K562 (cell line): ENCODE data around the gene AAK1. TPM values are rescaled to one million over a fixed set of nuclear protein-coding genes. Genes with fewer than 3 reads are reported as not detected.

Experiments
- ATAC-seq: fragments of 200-7000 bp; cut with Tn5 transposase; 3 replicates; pipeline ENCODE4 v1.9.1; 2020; ENCODE audit warnings: moderate library complexity
- BruUV-seq: library from RNA; stranded (reverse); fragments of 400-500 nt; replicated peaks from 2 replicates; lab custom pipeline; 2021; lab: Mats Ljungman, UMichigan
- CTCF ChIA-PET: fragments of 300-600 bp; formaldehyde crosslinking; extraction: SDS; loops from one replicate; lab custom pipeline; 2021; ENCODE audit warnings: low intra/inter-chr PET ratio; lab: Yijun Ruan, JAX
- POLR2A ChIA-PET: fragments of 300-600, 350-650 bp; sonication (Branson Sonifier 250); formaldehyde crosslinking; extraction: SDS; loops from one replicate; lab custom pipeline; 2021; ENCODE audit warnings: antibody characterized with exemption, inconsistent platforms; lab: Yijun Ruan, JAX
- DNase-seq, 4 experiments: peaks; one replicate each; pipeline versions ENCODE4 v3.0.0 to v3.0.0-alpha.2; 2011 to 2018; ENCODE audit warnings: low spot score in 3 of 4, mixed read lengths in 3 of 4; ENCODE audit errors: extremely low read depth in 1 of 4
- FAIRE-seq: peaks from 2 replicates; lab custom pipeline; 2011; peaks lifted over from hg19 to GRCh38; lab: Jason Lieb, UNC
- H2AFZ ChIP-seq: 2 replicates; pipeline ENCODE4 v1.6.0; 2011; ENCODE audit warnings: low read depth, low read length, control low read depth, inconsistent platforms
- H3K27ac ChIP-seq: fragments of 200-600 bp; 3 replicates; pipeline ENCODE4 v1.8.0; 2011; ENCODE audit warnings: low read depth, mild to moderate bottlenecking, control low read depth, inconsistent platforms, low read length, moderate library complexity, mixed read lengths; ENCODE audit errors: extremely low read depth
- H3K27me3 ChIP-seq, 2 experiments: fragments of 300-600 bp in 1 of 2; 2 replicates in 1 of 2; 3 replicates in 1 of 2; pipeline versions ENCODE4 v1.6.0 to v1.8.0; 2011; ENCODE audit warnings: inconsistent platforms in 2 of 2, low read length in 2 of 2, mild to moderate bottlenecking in 1 of 2, mixed read lengths in 1 of 2, moderate library complexity in 1 of 2; ENCODE audit not compliant: control insufficient read depth in 2 of 2, insufficient read depth in 2 of 2
- H3K36me3 ChIP-seq: fragments of 300-600 bp; 3 replicates; pipeline ENCODE4 v1.8.0; 2011; ENCODE audit warnings: mild to moderate bottlenecking, low read length, inconsistent platforms; ENCODE audit not compliant: control insufficient read depth, insufficient read depth
- H3K4me1 ChIP-seq, 2 experiments: fragments of 200-600 bp in 1 of 2; replicated peaks in 1 of 2; 2 replicates in 1 of 2; 3 replicates in 1 of 2; pipeline versions ENCODE4 v1.5.1 to v1.8.0; 2011; ENCODE audit warnings: inconsistent platforms in 2 of 2, low read length in 2 of 2, mild to moderate bottlenecking in 1 of 2, mixed read lengths in 1 of 2, moderate library complexity in 1 of 2; ENCODE audit not compliant: control insufficient read depth in 2 of 2, insufficient read depth in 2 of 2
- H3K4me2 ChIP-seq: 2 replicates; pipeline ENCODE4 v1.6.1; 2011; ENCODE audit warnings: low read length, control low read depth, inconsistent platforms, mixed read lengths; ENCODE audit not compliant: insufficient read depth
- H3K4me3 ChIP-seq: fragments of 200-600 bp; sonication (generic), shearing (Covaris generic); 2 replicates; pipeline ENCODE4 v1.5.1; 2016; ENCODE audit warnings: control low read depth, inconsistent platforms
- H3K79me2 ChIP-seq: fragments of 200-600 bp; 3 replicates; pipeline ENCODE4 v1.8.0; 2011; ENCODE audit warnings: low read length, inconsistent platforms; ENCODE audit not compliant: control insufficient read depth, insufficient read depth
- H3K9ac ChIP-seq, 2 experiments: 2 replicates each; pipeline versions ENCODE4 v1.6.0 to v1.6.1; 2011; ENCODE audit warnings: low read depth in 2 of 2, low read length in 2 of 2, control low read depth in 1 of 2, inconsistent platforms in 1 of 2, mild to moderate bottlenecking in 1 of 2, mixed read lengths in 1 of 2; ENCODE audit not compliant: insufficient read depth in 1 of 2
- H3K9me1 ChIP-seq: one replicate; pipeline ENCODE4 v1.6.0; 2011; ENCODE audit warnings: inconsistent platforms, mild to moderate bottlenecking, low read length, moderate library complexity; ENCODE audit not compliant: control insufficient read depth, insufficient read depth
- H3K9me3 ChIP-seq: replicated peaks from 2 replicates; pipeline ENCODE4 v1.5.1; 2011; ENCODE audit warnings: low read depth, low read length, inconsistent platforms; ENCODE audit not compliant: control insufficient read depth, insufficient read depth
- H4K20me1 ChIP-seq: replicated peaks from 2 replicates; pipeline ENCODE4 v1.6.1; 2011; ENCODE audit warnings: low read length, inconsistent platforms, mixed read lengths; ENCODE audit not compliant: control insufficient read depth, insufficient read depth
- CBFB ChIP-seq: sonication (generic); formaldehyde crosslinking; IDR thresholded peaks from 2 replicates; pipeline ENCODE4 v1.4.0; 2020; ENCODE audit warnings: mild to moderate bottlenecking, missing genetic modification reagents
- JUND ChIP-seq, 2 experiments: IDR thresholded peaks; 2 replicates in 1 of 2; 3 replicates in 1 of 2; pipeline ENCODE4 v1.6.1; 2011; ENCODE audit warnings: borderline replicate concordance in 2 of 2, low read depth in 2 of 2, low read length in 2 of 2, improper control_type of control experiment in 1 of 2, missing biosample characterization in 1 of 2, missing genetic modification characterization in 1 of 2, missing genetic modification reagents in 1 of 2
- MAZ ChIP-seq, 2 experiments: fragments of 450-650 bp in 1 of 2; sonication (generic) in 1 of 2; formaldehyde crosslinking; IDR thresholded peaks in 1 of 2; conservative IDR thresholded peaks in 1 of 2; 2 replicates each; pipeline versions ENCODE4 v1.4.0 to v1.5.0; 2020; ENCODE audit warnings: mild to moderate bottlenecking in 1 of 2, missing genetic modification reagents in 1 of 2
- RAD21 ChIP-seq, 2 experiments: fragments of 250-450 bp in 1 of 2; fragments of 450-650 bp in 1 of 2; sonication (Bioruptor Pico) in 1 of 2; formaldehyde crosslinking in 1 of 2; IDR thresholded peaks in 1 of 2; conservative IDR thresholded peaks in 1 of 2; 2 replicates each; pipeline versions ENCODE4 v1.4.0 to v1.8.0; 2020 to 2022; ENCODE audit warnings: mild to moderate bottlenecking in 2 of 2, moderate library complexity in 1 of 2
- RB1 ChIP-seq: fragments of 450-650 bp; IDR thresholded peaks from 2 replicates; pipeline ENCODE4 v1.6.1; 2017; ENCODE audit warnings: low read depth, mild to moderate bottlenecking
- WGBS: fragments of 100-300 bp; shearing (Covaris generic); methylation state at CpG from one replicate; pipeline ENCODE4 v1.1.6; 2016; ENCODE audit warnings: low coverage, mixed read lengths; ENCODE audit not compliant: insufficient coverage; ENCODE audit errors: missing lambda C conversion rate; 5-methylcytosine and 5-hydroxymethylcytosine counted together
- in situ Hi-C: fragments of 300-500 bp; cut with MboI; formaldehyde crosslinking; loops from 4 replicates; pipeline ENCODE4 v1.15.0; 2018; ENCODE audit warnings: inconsistent platforms, mixed read lengths
- intact Hi-C: fragments of 100-400 bp; cut with micrococcal nuclease; formaldehyde crosslinking; loops from 2 replicates; pipeline ENCODE4 v1.14.2; 2022
- polyA plus RNA-seq, 8 experiments: library from polyadenylated mRNA; depleted of rRNA in 4 of 8; stranded (reverse) in 5 of 8; unstranded in 3 of 8; fragments of >200 nt; fragmentation: Nextera tagmentation in 2 of 8; fragmentation: Illumina TruSeq in 1 of 8; extraction: Ambion mirVana in 2 of 8; extraction: Trizol in 1 of 8; gene quantifications; 2 replicates each; pipeline versions ENCODE4 v1.2.1 to v1.2.3, GENCODE V29; 2011 to 2014; ENCODE audit warnings: inconsistent platforms in 1 of 8, missing spikeins in 1 of 8
- total RNA-seq, 7 experiments: library from RNA; depleted of rRNA in 6 of 7; stranded (reverse); fragments of >200 nt in 6 of 7; fragmentation: Illumina TruSeq in 2 of 7; extraction: Trizol in 2 of 7; gene quantifications; 2 replicates each; pipeline versions ENCODE4 v1.2.1 to v1.2.3, GENCODE V29; 2011 to 2021; ENCODE audit warnings: low replicate concordance in 1 of 7
- TF ChIP-seq, protein P1 (sequence below): fragments of 450-650 bp; IDR thresholded peaks from 2 replicates; pipeline ENCODE4 v1.6.1; 2016; ENCODE audit warnings: missing biosample characterization, missing genetic modification characterization
- TF ChIP-seq, protein P2 (sequence below): sonication (generic); formaldehyde crosslinking; IDR thresholded peaks from 2 replicates; pipeline ENCODE4 v1.8.0; 2022; ENCODE audit warnings: mild to moderate bottlenecking, missing genetic modification reagents
- TF ChIP-seq, protein P3 (sequence below): IDR thresholded peaks from 2 replicates; pipeline ENCODE4 v1.6.1; 2011; ENCODE audit warnings: borderline replicate concordance, low read depth, mild to moderate bottlenecking, moderate library complexity, low read length; ENCODE audit not compliant: insufficient read depth, poor library complexity, severe bottlenecking
- TF ChIP-seq, protein P4 (sequence below): fragments of 450-650 bp; IDR thresholded peaks from 2 replicates; pipeline ENCODE4 v1.6.1; 2016; ENCODE audit warnings: mild to moderate bottlenecking

Gene AAK1
- total and polyA plus RNA-seq, 9 of the 15 experiments (the other 6 are each of a cell fraction or from before 2014, with no cell fraction given) = 0.89 to 17.1 (median 6.0) TPM

DNA sequence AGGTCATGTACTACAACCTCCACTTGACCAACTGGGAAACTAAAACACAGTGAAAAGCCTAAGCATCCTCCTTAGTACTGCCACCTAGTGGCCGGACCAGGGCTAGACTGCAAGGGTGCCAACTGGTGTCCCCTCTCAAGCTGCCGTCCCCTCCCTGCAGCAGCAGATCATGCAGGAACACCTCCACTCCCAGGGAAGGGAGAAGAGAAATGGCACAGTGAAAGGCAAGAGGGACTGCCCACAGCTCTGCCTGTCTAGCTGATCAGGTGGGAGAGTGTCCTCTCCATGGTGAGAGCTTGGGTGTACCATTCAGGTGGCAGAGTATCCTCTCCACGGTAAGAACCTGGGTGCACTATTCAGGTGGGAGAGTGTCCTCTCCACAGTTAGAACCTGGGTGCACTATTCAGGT is 78.1 kb downstream of the AAK1 start:
- no peak overlapping the region for H3K4me2 ChIP-seq
- 15% methylated on average over 3 of the region's 3 CpGs for WGBS
- no peaks in the 10 kb centered on the region for H3K36me3 ChIP-seq
- BruUV-seq = no TSS peak
- no peak overlapping the region for H3K27ac ChIP-seq
- POLR2A ChIA-PET = interaction anchor here (0.6 to 1.5 kb wide), 5 partner anchors 9 to 139 kb away, joined by 3 to 6 read pairs (median 3); no protein-coding TSS in a partner anchor
- H4K20me1 ChIP-seq = 0 out of 2 replicates have a peak, but pooled peaks cover 6% of the 10 kb centered on the region
- H3K9me3 ChIP-seq = no peaks in the 10 kb centered on the region
- ATAC-seq = peak; percentile 97
- no peak overlapping the region for H2AFZ ChIP-seq
- FAIRE-seq = peak; percentile 86
- H3K4me3 ChIP-seq = no peak overlapping the region
- CTCF ChIA-PET = interaction anchor here (0.5 kb wide), 1 partner anchor 774 kb away, joined by 4 read pairs; no protein-coding TSS in a partner anchor
- no peak overlapping the region for H3K9ac ChIP-seq
- no peaks in the 10 kb centered on the region for H3K27me3 ChIP-seq
- no peaks in the 10 kb centered on the region for H3K79me2 ChIP-seq
- intact Hi-C loops (loop anchor here (2.0 to 10.0 kb wide), 3 partner anchors 77 to 541 kb away; partner anchors contain the start of genes AAK1 and NFU1), in situ Hi-C loops (loop anchor here (5.0 kb wide), 1 partner anchor 147 kb away; no protein-coding TSS in a partner anchor)
- no peaks in the 10 kb centered on the region for H3K9me1 ChIP-seq
- peak; percentile 78 to 83 (median 81) for DNase-seq
- H3K4me1 ChIP-seq = no peaks in the 10 kb centered on the region; a peak in 2 of 5 replicates
- TF ChIP-seq JUND (IDR thresholded peaks at IDR 0.05; ENCODE audit: borderline replicate concordance, low read depth, low read length) (0 out of 2 replicates have a peak, but pooled peaks have one; percentile 13), JUND (tag; IDR thresholded peaks at IDR 0.05; ENCODE audit: borderline replicate concordance, low read depth, low read length) (no peak), RAD21 (CRISPR knock-in tag; conservative IDR thresholded peaks at IDR 0.05 in 1 of 2, IDR thresholded peaks at IDR 0.05 in 1 of 2) (peak; percentile 38 to 61; a peak in 3 of 4 replicates), MAZ (CRISPR knock-in tag; conservative IDR thresholded peaks at IDR 0.05 in 1 of 2, IDR thresholded peaks at IDR 0.05 in 1 of 2) (0 out of 4 replicates have a peak, but pooled peaks of 1 of the 2 experiments have one; percentile 31), CBFB (0 out of 2 replicates have a peak, but pooled peaks have one; percentile 39), RB1 (peak; percentile 49; the same call in 1 of the 2 replicates)
- TF ChIP-seq, protein P1, sequence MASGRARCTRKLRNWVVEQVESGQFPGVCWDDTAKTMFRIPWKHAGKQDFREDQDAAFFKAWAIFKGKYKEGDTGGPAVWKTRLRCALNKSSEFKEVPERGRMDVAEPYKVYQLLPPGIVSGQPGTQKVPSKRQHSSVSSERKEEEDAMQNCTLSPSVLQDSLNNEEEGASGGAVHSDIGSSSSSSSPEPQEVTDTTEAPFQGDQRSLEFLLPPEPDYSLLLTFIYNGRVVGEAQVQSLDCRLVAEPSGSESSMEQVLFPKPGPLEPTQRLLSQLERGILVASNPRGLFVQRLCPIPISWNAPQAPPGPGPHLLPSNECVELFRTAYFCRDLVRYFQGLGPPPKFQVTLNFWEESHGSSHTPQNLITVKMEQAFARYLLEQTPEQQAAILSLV (tag) = no peak
- TF ChIP-seq, protein P2, sequence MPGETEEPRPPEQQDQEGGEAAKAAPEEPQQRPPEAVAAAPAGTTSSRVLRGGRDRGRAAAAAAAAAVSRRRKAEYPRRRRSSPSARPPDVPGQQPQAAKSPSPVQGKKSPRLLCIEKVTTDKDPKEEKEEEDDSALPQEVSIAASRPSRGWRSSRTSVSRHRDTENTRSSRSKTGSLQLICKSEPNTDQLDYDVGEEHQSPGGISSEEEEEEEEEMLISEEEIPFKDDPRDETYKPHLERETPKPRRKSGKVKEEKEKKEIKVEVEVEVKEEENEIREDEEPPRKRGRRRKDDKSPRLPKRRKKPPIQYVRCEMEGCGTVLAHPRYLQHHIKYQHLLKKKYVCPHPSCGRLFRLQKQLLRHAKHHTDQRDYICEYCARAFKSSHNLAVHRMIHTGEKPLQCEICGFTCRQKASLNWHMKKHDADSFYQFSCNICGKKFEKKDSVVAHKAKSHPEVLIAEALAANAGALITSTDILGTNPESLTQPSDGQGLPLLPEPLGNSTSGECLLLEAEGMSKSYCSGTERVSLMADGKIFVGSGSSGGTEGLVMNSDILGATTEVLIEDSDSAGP (CRISPR knock-in tag) = 0 out of 2 replicates have a peak, but pooled peaks have one; percentile 41
- TF ChIP-seq, protein P3, sequence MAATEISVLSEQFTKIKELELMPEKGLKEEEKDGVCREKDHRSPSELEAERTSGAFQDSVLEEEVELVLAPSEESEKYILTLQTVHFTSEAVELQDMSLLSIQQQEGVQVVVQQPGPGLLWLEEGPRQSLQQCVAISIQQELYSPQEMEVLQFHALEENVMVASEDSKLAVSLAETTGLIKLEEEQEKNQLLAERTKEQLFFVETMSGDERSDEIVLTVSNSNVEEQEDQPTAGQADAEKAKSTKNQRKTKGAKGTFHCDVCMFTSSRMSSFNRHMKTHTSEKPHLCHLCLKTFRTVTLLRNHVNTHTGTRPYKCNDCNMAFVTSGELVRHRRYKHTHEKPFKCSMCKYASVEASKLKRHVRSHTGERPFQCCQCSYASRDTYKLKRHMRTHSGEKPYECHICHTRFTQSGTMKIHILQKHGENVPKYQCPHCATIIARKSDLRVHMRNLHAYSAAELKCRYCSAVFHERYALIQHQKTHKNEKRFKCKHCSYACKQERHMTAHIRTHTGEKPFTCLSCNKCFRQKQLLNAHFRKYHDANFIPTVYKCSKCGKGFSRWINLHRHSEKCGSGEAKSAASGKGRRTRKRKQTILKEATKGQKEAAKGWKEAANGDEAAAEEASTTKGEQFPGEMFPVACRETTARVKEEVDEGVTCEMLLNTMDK = peak; percentile 38
- TF ChIP-seq, protein P4, sequence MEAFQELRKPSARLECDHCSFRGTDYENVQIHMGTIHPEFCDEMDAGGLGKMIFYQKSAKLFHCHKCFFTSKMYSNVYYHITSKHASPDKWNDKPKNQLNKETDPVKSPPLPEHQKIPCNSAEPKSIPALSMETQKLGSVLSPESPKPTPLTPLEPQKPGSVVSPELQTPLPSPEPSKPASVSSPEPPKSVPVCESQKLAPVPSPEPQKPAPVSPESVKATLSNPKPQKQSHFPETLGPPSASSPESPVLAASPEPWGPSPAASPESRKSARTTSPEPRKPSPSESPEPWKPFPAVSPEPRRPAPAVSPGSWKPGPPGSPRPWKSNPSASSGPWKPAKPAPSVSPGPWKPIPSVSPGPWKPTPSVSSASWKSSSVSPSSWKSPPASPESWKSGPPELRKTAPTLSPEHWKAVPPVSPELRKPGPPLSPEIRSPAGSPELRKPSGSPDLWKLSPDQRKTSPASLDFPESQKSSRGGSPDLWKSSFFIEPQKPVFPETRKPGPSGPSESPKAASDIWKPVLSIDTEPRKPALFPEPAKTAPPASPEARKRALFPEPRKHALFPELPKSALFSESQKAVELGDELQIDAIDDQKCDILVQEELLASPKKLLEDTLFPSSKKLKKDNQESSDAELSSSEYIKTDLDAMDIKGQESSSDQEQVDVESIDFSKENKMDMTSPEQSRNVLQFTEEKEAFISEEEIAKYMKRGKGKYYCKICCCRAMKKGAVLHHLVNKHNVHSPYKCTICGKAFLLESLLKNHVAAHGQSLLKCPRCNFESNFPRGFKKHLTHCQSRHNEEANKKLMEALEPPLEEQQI = no peak
